Ishikawa (cell line): ENCODE results near the gene EIF1AX.

Experiments
- CEBPB ChIP-seq: IDR thresholded peaks from 2 replicates; pipeline ENCODE4 v1.6.1; 2012
- CREB1 ChIP-seq: IDR thresholded peaks from 2 replicates; pipeline ENCODE4 v1.6.1; 2012; ENCODE audit warnings: low read depth
- EGR1 ChIP-seq: IDR thresholded peaks from 2 replicates; pipeline ENCODE4 v1.6.1; 2012
- EP300 ChIP-seq: IDR thresholded peaks from 2 replicates; pipeline ENCODE4 v1.6.1; 2012; ENCODE audit warnings: borderline replicate concordance
- TAF1 ChIP-seq: IDR thresholded peaks from 2 replicates; pipeline ENCODE4 v1.6.1; 2012; ENCODE audit warnings: low read depth, mild to moderate bottlenecking
- TEAD4 ChIP-seq: IDR thresholded peaks from 2 replicates; pipeline ENCODE4 v1.6.1; 2012
- YY1 ChIP-seq: IDR thresholded peaks from 2 replicates; pipeline ENCODE4 v1.6.1; 2012; ENCODE audit warnings: low read depth
- ZBTB7A ChIP-seq: IDR thresholded peaks from 2 replicates; pipeline ENCODE4 v1.6.1; 2012; ENCODE audit warnings: low read depth
- TF ChIP-seq, protein P1 (sequence below): IDR thresholded peaks from 2 replicates; pipeline ENCODE4 v1.6.1; 2012

DNA sequence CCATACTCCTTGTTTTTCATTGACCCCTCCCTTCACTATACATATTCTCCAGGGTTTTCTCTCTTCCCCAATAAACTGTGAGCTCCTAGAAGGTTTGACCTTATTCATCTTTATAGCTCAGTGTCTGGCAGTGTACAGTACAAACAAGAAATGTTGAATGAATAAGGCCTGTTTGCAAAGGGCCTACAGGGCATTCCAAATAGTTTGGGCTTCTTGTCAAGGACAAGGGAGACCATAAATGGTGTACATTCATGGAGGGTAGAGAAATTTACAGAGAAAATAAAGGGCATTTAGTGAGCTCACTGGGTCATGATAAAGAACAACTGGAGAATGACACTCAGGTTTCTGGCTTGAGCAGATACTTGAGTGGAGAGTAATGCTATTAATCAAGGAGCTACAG, 47.5 kb upstream of the EIF1AX start:
- TF ChIP-seq EP300 (no peak), EGR1 (no peak), TEAD4 (no peak), ZBTB7A (no peak), CREB1 (no peak), CEBPB (no peak), TAF1 (no peak), YY1 (no peak)
- TF ChIP-seq, protein P1, sequence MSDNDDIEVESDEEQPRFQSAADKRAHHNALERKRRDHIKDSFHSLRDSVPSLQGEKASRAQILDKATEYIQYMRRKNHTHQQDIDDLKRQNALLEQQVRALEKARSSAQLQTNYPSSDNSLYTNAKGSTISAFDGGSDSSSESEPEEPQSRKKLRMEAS: no peak
